Stimulated activated CD8-positive, alpha-beta memory T cell treated with anti-CD3 and anti-CD28 coated beads, Interleukin-15, amount 100 ng/mL, for 48 hours (primary cell): ENCODE measurements around the gene MMP14.

Experiments used
- DNase-seq, 2 donors: peaks; one replicate each; pipeline ENCODE4 v3.0.0-alpha.2; 2020; ENCODE audit warnings: low read depth in 2 of 2

The MMP14 gene

DNA sequence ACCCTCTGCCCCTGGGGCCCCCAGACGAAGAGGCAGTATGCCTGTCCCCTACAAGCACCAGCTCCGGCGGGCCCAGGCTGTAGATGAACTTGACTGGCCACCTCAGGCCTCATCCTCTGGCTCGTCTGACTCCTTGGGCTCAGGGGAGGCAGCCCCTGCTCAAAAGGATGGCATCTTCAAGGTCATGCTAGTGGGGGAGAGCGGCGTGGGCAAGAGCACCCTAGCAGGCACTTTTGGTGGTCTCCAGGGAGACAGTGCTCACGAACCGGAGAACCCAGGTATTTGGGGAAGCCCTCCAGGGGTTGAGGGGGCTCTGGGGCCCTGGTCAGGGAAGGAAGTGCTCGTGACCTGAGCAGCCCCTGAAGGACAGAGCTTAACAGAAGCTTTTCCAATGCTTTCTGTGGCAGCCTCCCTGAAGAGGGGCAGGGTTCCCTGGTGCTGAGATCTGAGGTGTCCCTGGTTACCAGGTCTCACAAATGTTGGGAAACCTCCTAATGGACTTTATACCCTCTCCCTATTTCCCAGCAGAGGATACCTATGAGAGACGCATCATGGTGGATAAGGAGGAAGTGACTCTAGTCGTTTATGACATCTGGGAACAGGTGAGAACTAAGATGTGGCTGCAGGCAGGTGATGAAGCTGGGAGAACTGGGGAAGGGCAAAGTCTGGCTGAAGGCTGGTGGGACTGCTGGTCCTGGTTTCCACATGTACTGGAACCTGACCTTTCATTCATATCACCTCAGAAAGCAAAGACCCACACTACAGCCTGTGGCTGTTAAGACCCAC lies 48.5 kb downstream of the MMP14 start:
- no peak for DNase-seq

DNA sequence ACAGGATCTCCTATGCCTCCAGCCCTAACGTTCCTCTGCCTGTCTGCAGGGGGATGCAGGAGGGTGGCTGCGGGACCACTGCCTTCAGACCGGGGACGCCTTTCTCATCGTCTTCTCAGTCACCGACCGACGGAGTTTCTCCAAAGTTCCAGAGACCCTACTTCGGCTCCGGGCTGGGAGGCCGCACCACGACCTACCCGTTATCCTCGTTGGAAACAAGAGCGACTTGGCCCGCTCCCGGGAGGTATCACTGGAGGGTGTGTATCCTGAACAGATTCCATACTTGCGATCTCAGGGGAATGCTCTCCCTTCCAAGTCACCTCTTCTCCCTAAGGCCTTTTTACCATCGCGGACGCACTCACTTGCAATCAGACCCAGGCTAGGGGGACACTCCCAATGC lies 49.6 kb downstream of the MMP14 start:
- no peak for DNase-seq

DNA sequence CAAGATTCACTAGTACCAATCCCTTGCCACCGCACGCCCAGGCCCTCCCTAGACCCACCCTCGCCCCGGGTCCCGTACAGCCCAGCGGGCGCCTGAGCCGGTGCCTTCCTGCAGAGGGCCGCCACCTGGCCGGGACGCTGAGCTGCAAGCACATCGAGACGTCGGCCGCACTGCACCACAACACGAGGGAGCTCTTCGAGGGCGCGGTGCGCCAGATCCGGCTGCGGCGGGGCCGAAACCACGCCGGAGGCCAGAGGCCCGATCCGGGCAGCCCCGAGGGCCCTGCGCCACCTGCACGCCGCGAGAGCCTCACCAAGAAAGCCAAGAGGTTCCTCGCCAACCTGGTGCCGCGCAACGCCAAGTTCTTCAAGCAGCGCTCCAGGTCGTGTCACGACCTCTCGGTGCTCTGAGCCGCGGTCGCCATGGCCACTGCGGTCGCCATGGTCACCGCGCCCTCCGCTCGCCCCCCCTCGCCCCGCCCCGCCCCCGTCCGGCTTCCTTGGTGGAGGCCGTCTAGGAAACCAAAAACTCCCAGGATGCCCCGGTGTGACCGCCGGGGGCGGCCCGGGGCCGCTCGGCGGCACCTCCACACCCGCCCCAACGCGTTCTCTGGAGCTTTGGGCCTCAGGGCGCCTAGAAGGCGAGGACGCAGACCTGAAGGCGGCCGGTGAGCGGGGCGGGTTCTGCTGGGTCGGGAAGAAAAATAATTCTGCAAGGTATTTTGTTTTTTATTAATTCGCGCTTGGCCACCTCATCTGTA lies 50.3 kb downstream of the MMP14 start:
- peak; percentile 63 for DNase-seq

DNA sequence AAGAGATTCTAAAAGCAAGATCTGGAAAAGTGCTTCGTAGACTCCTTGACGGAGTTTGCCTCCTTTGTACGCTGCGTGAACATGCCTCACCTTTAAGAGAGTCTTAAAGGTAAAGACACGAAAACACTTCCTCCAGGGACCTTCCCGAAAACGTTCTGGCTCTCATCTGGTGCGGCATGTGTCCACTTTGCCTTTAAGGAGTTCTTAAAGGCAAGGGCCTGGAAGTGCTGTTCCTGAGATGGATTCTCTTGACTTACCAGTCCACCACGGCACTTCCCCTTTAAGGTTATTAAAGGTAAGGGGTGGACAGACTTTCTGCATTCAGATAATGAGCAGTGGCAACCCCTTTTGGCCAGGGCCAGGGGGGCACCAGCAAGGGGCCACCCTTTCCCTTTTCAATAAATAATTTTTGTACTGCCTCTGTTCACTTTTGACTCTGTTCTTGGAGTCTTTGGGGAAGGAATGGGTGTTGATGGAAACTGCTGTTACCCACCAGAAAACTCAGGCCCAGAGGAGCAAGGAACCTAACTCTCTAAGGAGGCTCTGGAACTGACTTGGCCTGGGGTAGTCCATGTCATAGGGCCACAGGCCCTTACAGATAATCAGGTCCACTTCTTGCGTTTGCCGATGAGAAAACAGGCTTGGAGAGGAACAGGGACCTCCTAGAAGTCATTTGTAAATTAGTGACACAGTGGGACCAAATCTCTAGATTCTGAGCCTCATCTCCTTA lies 51.0 kb downstream of the MMP14 start:
- DNase-seq: no peak

DNA sequence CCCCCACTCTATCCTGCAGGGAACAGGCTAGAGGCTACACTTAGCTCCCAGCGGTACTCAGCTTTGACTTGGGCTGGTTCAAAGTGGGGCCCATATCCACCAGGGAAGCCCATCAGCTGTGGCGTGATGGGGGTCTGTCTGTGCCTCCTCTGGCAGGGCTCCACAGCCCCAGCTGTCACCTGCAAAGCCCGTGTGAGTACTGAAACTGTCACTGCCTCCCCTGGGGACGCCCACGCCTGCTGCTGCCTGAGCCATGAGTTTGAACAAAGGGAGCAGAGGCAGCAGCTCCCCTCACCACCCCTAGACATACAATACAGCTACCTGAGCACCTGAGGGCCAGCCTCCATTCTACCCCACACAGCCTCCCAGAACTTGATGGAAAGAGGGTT lies 51.6 kb downstream of the MMP14 start:
- peak in 1 of 2 donors; percentile 30 for DNase-seq

DNA sequence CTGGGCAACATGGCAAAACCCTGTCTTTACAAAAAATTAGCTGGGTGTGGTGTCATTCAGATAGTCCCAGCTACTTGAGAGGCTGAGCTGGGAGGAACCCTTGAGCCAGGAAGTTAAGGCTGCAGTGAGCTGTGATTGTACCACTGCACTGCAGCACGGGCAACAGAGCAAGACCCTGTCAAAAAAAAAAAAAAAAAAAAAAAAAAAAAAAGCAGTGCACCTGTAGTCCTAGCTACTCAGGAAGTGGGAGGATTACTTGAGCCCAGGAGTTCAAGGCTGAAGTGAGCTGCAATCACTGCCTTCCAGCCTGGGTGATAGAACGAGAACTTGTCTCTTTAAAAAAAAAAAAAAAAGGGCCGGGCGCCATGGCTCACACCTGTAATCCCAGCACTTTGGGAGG lies 52.3 kb downstream of the MMP14 start:
- no peak for DNase-seq

DNA sequence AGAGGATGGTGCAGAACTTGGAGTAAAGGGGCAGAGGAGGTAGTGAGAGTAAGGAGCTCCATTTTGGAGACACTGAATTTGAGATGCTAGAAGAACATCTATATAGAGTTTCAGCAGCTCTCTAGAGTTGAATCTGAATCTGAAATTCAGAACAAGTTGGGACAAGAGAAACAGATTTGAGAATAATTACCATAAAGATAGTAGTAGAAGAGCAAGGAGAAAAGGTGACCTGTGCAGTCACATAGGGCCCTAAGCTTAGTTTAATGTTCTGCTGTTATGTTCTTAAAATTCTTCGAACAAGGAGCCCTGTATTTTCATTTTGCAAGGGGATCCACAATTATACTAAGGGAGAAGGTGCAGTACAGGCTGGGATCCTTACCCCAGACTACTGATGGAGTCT lies 54.0 kb downstream of the MMP14 start:
- DNase-seq: no peak

DNA sequence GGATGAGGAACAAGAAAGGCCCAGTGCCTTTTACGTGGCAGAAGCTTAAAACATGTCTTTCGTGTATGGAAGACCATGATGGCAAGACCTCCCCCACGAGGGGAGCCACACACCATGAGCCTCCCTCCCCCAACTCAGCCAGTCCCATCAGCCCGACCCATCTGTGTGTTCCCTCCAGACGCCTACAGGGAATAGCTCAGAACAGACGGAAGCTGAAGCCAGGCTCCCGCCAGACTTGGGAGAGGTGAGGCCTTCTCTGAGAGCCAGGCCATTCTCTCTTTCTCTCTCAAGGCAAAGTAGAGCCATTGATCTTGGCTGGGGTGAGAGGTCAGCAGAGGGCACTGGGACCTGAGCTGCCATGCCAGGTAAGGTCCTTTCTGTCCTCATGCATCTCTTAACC lies 56.1 kb downstream of the MMP14 start:
- no peak for DNase-seq

DNA sequence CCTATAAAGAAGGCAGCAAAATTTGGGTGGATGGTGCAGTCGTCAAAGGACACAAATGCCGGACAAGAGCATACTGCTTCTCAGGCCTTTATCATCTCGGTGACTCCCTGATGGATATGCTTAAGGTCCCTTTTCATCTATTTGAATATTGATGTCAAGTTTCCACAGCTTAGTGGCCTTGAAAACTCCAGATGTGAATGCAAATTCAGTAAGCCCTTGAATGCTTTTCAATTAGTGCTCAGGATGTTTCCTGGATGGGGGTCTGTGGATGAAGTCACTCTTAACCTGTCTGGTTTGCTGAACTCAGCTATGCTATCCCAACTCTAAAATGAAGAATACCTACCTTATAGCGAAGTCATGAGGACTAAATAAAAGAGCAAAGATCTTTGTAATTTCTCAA lies 57.3 kb downstream of the MMP14 start:
- DNase-seq: no peak

DNA sequence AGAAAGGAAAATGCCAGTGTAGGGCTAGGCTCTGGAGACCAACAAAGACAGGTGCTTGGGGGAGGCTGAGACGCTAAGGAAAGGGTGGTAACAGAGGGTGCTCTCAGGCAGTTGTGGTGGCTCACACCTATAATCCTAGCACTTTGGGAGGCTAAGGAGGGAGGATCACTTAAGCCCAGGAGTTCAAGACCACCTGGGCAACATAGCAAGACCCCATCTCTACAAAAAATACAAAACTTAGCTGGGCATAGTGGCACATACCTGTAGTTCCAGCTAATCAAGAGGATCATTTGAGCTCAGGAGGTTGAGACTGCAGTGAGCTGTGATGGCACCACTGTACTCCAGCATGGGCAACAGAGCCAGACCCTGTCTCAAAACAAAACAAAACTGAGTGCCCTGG lies 59.0 kb downstream of the MMP14 start:
- DNase-seq: no peak

DNA sequence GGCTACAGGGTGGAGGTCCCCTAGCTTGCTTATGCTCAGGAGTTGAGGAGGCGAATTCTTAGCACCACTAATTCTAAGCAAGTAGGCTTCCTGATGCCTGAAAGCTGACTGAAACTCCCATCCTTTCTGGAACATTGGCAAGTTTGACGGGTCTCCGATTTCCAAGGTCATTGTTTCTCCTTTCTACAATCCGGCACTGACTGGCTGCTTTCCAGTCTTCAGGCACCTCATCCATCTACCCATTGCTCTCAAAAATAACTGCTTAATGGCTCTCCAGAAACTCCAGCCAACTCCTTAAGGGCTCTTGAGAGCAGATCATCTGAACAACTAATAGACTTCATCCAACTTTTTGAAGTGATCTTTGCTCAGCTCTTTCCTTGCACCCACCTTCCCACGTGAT lies 60.0 kb downstream of the MMP14 start:
- DNase-seq: no peak

DNA sequence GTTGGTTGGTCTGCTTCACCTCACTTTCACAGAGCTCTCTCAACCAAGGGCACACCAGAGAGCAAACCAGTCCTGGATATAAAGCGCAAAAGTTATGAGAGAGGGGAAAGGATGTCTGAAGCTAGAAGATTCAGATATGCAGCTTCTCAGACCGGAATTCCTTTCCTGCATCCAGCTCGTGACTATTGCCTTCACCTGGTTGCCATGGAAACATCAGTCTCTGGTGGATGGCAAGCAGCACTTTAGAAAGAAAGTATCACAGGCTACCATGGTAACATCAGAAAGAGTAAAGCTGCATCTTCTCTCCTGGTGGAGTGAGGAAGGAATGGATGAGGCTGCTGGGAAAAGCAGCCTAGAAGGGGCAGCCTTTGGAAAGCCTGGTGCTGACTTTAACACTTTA lies 60.4 kb downstream of the MMP14 start:
- no peak for DNase-seq

DNA sequence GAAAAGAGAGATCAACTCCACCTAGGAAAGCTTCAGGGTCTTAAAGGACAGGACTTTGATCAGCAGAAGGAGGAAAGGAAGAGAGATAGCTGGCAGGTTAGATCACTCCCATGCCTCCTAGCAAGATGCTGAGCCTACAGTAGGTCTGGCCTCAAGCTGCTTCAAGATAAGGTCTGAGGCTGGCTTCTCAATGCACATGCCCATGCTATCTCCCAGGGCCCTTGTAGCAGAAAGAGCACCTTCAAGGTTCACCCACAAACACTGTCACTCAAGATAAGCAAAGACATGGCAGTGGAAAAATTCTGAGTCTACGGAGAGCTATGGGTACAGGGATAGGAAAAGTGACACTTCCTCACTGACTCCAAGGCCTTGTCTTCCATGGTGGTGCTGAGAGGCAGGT lies 61.0 kb downstream of the MMP14 start:
- no peak for DNase-seq
